Esophagus muscularis mucosa (tissue), 4 donors: ENCODE measurements around the gene JDP2.

ENCODE experiments used
- EP300 ChIP-seq: sonication (generic); formaldehyde crosslinking; IDR thresholded peaks from one replicate; pipeline ENCODE4 v1.6.1; 2017; ENCODE audit warnings: antibody characterized with exemption
- POLR2A ChIP-seq: fragments of 450-650 bp; IDR thresholded peaks from one replicate; pipeline ENCODE4 v1.6.1; 2017; ENCODE audit warnings: antibody characterized with exemption, moderate library complexity, mild to moderate bottlenecking, low read depth
- TF ChIP-seq, protein P1 (sequence below), 3 experiments: fragments of 200-600 bp in 2 of 3; fragments of 450-650 bp in 1 of 3; sonication (generic) in 2 of 3; IDR thresholded peaks; one replicate each; pipeline ENCODE4 v1.5.1; 2017 to 2019; ENCODE audit warnings: antibody characterized with exemption in 3 of 3, mild to moderate bottlenecking in 2 of 3, moderate library complexity in 1 of 3

DNA sequence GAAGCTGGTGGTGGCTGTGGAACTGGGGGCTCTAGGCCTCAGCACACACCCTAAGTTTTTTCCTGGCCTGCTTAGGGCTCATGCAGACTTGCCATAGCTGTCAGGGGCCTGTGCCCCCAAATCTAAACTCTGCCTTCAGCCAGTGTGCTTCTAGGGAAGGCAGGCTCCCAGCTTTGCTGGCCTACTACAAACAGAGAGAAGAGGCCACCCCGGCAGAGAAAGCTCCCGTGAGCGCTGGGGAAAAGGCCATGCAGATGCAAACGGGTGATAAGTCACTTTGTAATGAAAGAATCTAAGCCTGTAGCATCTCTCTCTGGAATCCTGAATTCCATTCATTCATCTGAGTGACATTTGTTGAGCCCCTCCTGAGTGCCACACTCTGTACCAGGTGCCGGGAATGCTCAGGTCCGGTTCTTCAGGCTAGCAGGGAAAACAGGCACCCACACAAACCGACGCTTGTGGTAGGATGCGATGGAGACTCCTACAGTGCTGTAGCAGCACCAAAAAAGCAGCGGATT is 29.9 kb downstream of the JDP2 start:
- TF ChIP-seq, protein P1, sequence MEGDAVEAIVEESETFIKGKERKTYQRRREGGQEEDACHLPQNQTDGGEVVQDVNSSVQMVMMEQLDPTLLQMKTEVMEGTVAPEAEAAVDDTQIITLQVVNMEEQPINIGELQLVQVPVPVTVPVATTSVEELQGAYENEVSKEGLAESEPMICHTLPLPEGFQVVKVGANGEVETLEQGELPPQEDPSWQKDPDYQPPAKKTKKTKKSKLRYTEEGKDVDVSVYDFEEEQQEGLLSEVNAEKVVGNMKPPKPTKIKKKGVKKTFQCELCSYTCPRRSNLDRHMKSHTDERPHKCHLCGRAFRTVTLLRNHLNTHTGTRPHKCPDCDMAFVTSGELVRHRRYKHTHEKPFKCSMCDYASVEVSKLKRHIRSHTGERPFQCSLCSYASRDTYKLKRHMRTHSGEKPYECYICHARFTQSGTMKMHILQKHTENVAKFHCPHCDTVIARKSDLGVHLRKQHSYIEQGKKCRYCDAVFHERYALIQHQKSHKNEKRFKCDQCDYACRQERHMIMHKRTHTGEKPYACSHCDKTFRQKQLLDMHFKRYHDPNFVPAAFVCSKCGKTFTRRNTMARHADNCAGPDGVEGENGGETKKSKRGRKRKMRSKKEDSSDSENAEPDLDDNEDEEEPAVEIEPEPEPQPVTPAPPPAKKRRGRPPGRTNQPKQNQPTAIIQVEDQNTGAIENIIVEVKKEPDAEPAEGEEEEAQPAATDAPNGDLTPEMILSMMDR (IDR thresholded peaks at IDR 0.05), result no peak
- TF ChIP-seq EP300 (no peak), POLR2A (no peak)
